ENCODE measurements around the gene NGEF.

DNA sequence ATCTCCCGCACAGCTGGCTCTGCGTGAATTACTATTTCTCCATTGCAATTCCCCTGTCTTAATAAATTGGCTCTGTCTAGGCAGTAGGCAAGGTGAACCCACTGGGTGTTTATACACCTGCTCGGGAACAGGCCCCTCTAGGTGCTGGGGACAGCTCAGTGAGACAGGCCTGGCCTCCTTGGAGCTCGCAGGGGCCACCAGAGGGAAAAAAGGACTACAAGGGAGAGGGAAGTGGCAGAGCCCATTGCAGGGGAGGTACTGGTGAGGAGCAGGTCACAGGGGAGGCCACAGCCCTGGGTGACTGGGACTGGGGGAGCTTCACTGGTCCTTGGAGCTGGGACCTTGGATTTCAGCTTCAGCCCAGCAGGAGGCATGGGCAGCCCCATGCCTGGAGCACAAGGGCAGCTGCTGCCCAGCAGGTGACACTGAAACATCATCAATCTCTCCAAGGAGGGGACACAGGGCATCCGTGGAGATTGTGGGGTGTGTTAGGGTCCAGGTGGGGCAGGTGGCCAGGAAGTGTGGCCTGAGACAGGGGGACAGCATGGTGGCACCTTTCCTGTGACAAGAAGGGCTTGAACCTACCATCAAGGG, 31.2 kb downstream of the NGEF start:
- TF ChIP-seq, protein P1, sequence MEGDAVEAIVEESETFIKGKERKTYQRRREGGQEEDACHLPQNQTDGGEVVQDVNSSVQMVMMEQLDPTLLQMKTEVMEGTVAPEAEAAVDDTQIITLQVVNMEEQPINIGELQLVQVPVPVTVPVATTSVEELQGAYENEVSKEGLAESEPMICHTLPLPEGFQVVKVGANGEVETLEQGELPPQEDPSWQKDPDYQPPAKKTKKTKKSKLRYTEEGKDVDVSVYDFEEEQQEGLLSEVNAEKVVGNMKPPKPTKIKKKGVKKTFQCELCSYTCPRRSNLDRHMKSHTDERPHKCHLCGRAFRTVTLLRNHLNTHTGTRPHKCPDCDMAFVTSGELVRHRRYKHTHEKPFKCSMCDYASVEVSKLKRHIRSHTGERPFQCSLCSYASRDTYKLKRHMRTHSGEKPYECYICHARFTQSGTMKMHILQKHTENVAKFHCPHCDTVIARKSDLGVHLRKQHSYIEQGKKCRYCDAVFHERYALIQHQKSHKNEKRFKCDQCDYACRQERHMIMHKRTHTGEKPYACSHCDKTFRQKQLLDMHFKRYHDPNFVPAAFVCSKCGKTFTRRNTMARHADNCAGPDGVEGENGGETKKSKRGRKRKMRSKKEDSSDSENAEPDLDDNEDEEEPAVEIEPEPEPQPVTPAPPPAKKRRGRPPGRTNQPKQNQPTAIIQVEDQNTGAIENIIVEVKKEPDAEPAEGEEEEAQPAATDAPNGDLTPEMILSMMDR (IDR thresholded peaks at IDR 0.05), result no peak
- no peak for TF ChIP-seq POLR2A (IDR thresholded peaks at IDR 0.05)

Data from uterus (tissue), 2 donors.